Skeletal muscle tissue (tissue), 4 donors: Measurements from ENCODE around the gene SALL1. TPM values are rescaled to one million over a fixed set of nuclear protein-coding genes. Genes with fewer than 3 reads are reported as not detected.

Source experiments
- H3K27ac ChIP-seq: one replicate; pipeline ENCODE4 v1.7.0; 2013; ENCODE audit warnings: mild to moderate bottlenecking, low read depth, low read length, inconsistent platforms
- H3K27me3 ChIP-seq, 3 donors: one replicate each; pipeline ENCODE4 v1.7.0; 2013; ENCODE audit warnings: low read length in 3 of 3; ENCODE audit not compliant: control insufficient read depth in 3 of 3, insufficient read depth in 3 of 3
- H3K36me3 ChIP-seq, 3 donors: one replicate each; pipeline ENCODE4 v1.7.0; 2013; ENCODE audit warnings: low read length in 3 of 3; ENCODE audit not compliant: control insufficient read depth in 3 of 3, insufficient read depth in 3 of 3
- H3K4me1 ChIP-seq, 3 donors: one replicate each; pipeline ENCODE4 v1.7.0; 2013; ENCODE audit warnings: low read length in 3 of 3, mild to moderate bottlenecking in 3 of 3; ENCODE audit not compliant: control insufficient read depth in 3 of 3, insufficient read depth in 3 of 3
- H3K4me3 ChIP-seq, 3 donors: one replicate each; pipeline ENCODE4 v1.7.0; 2013; ENCODE audit warnings: low read length in 3 of 3
- H3K9ac ChIP-seq, 3 donors: one replicate each; pipeline ENCODE4 v1.7.0; 2013; ENCODE audit warnings: low read length in 3 of 3, mild to moderate bottlenecking in 3 of 3, moderate library complexity in 2 of 3, low read depth in 1 of 3
- H3K9me3 ChIP-seq, 3 donors: one replicate each; pipeline ENCODE4 v1.7.0; 2013; ENCODE audit warnings: low read length in 3 of 3; ENCODE audit not compliant: control insufficient read depth in 3 of 3
- total RNA-seq: library from RNA; depleted of rRNA; stranded (reverse); fragments of >200 nt; gene quantifications from one replicate; pipeline ENCODE4 v1.2.3, GENCODE V29; 2014
- donor health status: Osteomylitis.

The SALL1 gene
- total RNA-seq, 1 donor from 2014 or later = not detected

GRCh38 chr16:51097729-51098128, 53.3 kb downstream of the SALL1 start:
- Histone ChIP-seq H3K36me3 (no peaks in the 10 kb centered on the region), H3K27ac (no peak overlapping the region), H3K4me3 (no peak overlapping the region), H3K9me3 (no peaks in the 10 kb centered on the region), H3K9ac (no peak overlapping the region), H3K4me1 (no peaks in the 10 kb centered on the region), H3K27me3 (peaks cover 0 to 5% (median 0%) of the 10 kb centered on the region in 3 donors)

DNA sequence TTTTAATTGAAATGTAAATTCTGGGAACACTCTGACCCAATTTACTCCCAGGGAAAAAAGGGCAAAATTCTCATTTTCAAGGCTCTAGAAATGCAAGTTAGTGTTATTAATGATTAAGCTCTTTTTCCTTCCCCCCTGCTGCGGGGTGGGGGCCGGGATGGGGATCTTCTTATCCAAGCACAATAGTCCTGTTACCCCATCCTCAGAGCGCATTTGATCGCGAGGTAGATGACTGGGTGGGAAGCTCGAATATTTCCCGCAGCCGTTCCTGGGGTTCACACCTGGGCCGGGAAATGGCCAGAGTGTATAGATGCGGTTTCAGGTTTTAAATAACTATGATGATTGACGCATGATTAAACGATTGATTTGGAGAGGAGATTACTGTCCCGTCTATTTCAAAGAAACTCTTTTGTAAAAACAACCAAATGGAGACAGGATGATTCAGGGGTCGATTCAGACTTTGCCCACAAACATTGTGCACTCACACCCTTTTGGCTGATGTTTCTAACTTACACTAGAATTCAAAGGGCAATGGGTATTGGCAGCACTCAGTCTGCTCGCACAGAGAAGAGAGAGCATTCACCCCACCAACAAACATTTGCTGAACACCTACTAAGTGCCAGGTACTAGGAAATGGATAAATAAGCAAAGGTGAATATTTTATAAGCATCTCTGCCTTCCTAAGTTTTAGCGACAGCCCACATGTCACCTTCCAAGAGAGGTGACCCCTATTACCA, 55.0 kb downstream of the SALL1 start:
- no peak overlapping the region for H3K4me3 ChIP-seq
- no peaks in the 10 kb centered on the region for H3K4me1 ChIP-seq
- H3K27me3 ChIP-seq = peaks cover 0 to 5% (median 0%) of the 10 kb centered on the region in 3 donors
- no peaks in the 10 kb centered on the region for H3K36me3 ChIP-seq
- H3K9ac ChIP-seq = no peak overlapping the region
- H3K9me3 ChIP-seq = no peaks in the 10 kb centered on the region
- no peak overlapping the region for H3K27ac ChIP-seq

- H3K27ac ChIP-seq = no peak overlapping the region
These were observed 55.8 kb downstream of the SALL1 start for GRCh38 chr16:51095084-51095881.

GRCh38 chr16:51093726-51094280, 57.3 kb downstream of the SALL1 start:
- Histone ChIP-seq H3K27ac (no peak overlapping the region), H3K36me3 (no peaks in the 10 kb centered on the region), H3K9me3 (no peaks in the 10 kb centered on the region), H3K27me3 (peaks cover 0 to 5% (median 0%) of the 10 kb centered on the region in 3 donors), H3K4me1 (no peaks in the 10 kb centered on the region), H3K9ac (no peak overlapping the region), H3K4me3 (no peak overlapping the region)

More at GRCh38 chr16:51095084-51095881, 55.8 kb downstream of the SALL1 start:
- Histone ChIP-seq H3K9ac (no peak overlapping the region), H3K4me3 (no peak overlapping the region), H3K36me3 (no peaks in the 10 kb centered on the region), H3K9me3 (no peaks in the 10 kb centered on the region), H3K27me3 (peaks cover 0 to 5% (median 0%) of the 10 kb centered on the region in 3 donors), H3K4me1 (no peaks in the 10 kb centered on the region)
